ENCODE results near the gene CD19. TPM values are rescaled to one million over a fixed set of nuclear protein-coding genes. Genes with fewer than 3 reads are reported as not detected.
"Not testable (repeated sequence)": the region's sequence is repeated elsewhere in the genome, so short reads cannot be mapped to it uniquely, and the experiment has no call there.

Gene CD19
- total RNA-seq, 1 donor from 2014 or later = not detected

DNA sequence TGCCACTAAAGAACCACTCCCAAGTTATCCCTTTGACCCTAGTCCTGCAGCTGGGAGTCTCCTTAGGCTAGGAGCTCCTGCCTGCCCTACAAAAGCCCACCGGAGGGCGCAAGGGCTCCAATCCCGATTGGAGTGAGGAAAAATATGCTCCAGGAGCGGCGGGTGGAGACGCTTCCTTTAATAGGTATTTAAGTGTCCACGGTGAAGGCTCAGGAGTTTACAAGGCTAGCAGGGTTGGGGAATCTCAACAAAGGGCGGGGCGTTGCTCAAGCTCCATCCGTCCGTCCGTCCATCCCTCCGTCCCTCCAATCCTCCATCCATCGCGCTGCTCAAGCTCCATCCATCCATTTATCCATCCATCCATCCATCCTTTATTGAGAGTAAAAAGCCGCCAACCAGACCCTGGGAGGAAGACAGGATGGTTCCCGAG, 42.3 kb downstream of the CD19 start:
- peak; percentile 20 for DNase-seq (ENCODE audit: low read depth)
- H3K4me3 ChIP-seq (ENCODE audit: low read depth, low read length) = peak overlapping the region; percentile 98
- TF ChIP-seq, protein P1, sequence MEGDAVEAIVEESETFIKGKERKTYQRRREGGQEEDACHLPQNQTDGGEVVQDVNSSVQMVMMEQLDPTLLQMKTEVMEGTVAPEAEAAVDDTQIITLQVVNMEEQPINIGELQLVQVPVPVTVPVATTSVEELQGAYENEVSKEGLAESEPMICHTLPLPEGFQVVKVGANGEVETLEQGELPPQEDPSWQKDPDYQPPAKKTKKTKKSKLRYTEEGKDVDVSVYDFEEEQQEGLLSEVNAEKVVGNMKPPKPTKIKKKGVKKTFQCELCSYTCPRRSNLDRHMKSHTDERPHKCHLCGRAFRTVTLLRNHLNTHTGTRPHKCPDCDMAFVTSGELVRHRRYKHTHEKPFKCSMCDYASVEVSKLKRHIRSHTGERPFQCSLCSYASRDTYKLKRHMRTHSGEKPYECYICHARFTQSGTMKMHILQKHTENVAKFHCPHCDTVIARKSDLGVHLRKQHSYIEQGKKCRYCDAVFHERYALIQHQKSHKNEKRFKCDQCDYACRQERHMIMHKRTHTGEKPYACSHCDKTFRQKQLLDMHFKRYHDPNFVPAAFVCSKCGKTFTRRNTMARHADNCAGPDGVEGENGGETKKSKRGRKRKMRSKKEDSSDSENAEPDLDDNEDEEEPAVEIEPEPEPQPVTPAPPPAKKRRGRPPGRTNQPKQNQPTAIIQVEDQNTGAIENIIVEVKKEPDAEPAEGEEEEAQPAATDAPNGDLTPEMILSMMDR (conservative IDR thresholded peaks at IDR 0.05; ENCODE audit: low read depth, low read length) = peak; percentile 81

DNA sequence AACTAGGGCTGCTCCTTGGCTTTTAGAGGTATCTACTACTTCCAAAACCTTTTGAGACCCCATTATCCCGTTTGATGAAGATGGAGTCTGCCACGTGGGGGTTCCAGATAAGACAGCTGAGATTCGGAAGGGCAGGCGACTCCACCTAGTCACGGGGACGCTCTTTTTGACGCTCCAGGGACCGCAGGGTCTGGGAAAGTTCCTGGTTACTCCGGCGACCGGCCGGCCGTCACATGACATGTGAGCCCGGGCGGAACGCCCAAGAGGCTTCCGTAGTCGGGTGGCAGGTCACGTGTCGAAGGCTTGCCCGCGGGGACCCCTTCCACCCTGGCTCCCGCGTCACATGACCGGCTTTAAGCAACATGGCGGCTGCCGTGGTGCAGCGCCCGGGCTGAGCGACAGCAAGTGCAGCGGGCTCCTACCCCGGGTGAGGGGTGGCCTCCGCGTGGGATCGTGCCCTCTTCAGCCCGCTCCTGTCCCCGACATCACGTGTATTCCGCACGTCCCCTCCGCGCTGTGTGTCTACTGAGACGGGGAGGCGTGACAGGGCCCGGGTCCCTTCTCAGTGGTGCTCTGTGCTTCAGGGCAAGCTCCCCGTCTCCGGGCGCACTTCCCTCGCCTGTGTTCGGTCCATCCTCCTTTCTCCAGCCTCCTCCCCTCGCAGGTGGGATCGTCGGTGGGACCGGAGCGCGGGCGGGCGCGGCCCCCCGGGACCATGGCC, 42.8 kb downstream of the CD19 start, which contains the start of gene SPNS1:
Gene SPNS1 (plus strand): TSS at position 342 of the 721 bp plus-strand sequence. CDS start 374 bp downstream, at position 716.
- H3K4me3 ChIP-seq (ENCODE audit: low read depth, low read length) = peak within 1 kb of the TSS; percentile 98
- TF ChIP-seq, protein P1 (conservative IDR thresholded peaks at IDR 0.05; ENCODE audit: low read depth, low read length) = no peak
- peak; percentile 67 for DNase-seq (ENCODE audit: low read depth)

- peak overlapping the region; percentile 98 for H3K4me3 ChIP-seq (ENCODE audit: low read depth, low read length)
- TF ChIP-seq, protein P1 (conservative IDR thresholded peaks at IDR 0.05; ENCODE audit: low read depth, low read length) = no peak
- DNase-seq (ENCODE audit: low read depth) = no peak
Observed at GRCh38 chr16:28975158-28975599, 43.4 kb downstream of the CD19 start.

DNA sequence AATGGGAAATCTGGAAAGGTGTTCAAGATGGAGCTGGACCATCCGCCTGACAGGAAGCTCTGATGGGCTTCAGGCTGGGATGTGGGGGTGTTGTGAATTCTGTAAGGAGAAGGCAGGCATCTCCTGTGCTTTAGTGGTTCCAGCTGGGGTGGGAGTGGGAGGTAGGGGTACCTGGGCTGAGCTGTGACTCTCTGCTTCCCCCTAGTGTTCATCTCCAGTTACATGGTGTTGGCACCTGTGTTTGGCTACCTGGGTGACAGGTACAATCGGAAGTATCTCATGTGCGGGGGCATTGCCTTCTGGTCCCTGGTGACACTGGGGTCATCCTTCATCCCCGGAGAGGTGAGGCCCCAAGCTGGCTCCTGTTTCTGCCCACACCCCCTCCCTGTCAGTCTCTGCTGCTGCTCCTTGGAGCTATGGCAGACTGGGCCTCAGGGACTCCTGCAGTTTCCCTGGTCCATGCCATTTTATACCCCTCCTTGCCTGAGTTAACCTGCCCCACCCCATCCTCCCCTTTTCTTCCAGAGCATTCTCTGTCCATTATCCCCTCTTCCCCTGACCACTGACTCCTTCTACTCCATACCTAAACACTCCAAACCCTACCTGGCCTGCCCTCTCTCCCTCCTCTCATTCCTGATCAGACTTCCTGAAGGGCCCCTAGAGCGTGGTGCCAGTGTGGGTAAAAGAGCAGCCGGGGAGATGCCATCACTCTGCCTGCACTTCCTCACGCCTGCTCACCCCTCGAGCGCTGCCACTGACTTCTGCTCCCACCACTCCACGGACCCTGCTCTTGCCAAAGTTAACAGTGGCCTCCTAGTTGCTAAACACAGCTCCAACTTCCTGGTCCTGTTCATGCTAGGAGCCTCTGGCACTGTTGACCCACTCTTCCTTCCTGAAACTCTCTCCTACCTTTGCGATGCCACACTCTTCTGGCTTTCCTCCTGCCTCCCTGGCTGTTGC, 46.2 kb downstream of the CD19 start:
- no peak for DNase-seq (ENCODE audit: low read depth)
- no peak overlapping the region for H3K4me3 ChIP-seq (ENCODE audit: low read depth, low read length)
- TF ChIP-seq, protein P1 (conservative IDR thresholded peaks at IDR 0.05; ENCODE audit: low read depth, low read length) = peak; percentile 65

- DNase-seq (ENCODE audit: low read depth); H3K4me3 ChIP-seq (ENCODE audit: low read depth, low read length): not testable (repeated sequence)
Observed at GRCh38 chr16:28980330-28980729, 48.6 kb downstream of the CD19 start.

DNA sequence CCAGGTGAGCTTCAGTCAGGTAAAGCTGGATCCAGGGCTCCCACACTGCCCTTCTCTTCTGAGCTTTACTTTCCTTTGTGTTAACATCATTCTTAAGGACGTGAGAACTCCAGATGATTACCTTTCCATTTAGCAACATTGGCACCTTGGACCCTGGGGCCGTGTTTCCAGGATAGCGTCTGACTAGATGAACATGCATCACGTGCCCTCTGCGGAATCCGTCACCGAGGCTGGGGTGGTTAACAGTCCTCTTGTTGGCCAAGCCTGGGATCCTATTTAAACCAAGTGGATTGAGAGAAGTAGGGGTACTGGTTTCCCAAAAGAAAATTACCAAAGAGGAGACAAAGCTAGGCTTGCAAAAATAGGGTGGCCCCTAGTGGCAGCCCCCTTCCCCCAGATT, 49.2 kb downstream of the CD19 start:
- TF ChIP-seq, protein P1 (conservative IDR thresholded peaks at IDR 0.05; ENCODE audit: low read depth, low read length) = no peak
- DNase-seq (ENCODE audit: low read depth) = no peak
- H3K4me3 ChIP-seq (ENCODE audit: low read depth, low read length) = no peak overlapping the region

GRCh38 chr16:28981517-28981916, 49.7 kb downstream of the CD19 start:
- H3K4me3 ChIP-seq (ENCODE audit: low read depth, low read length) = no peak overlapping the region
- DNase-seq (ENCODE audit: low read depth) = no peak
- TF ChIP-seq, protein P1 (conservative IDR thresholded peaks at IDR 0.05; ENCODE audit: low read depth, low read length) = peak; percentile 68

All from epithelial cell of proximal tubule (primary cell).